AG04450 (cell line): ENCODE data around the gene MYBPC2. TPM values are rescaled to one million over a fixed set of nuclear protein-coding genes. Genes with fewer than 3 reads are reported as not detected.

Source experiments
- CTCF ChIA-PET: fragments of 300-600, 350-600 bp; formaldehyde crosslinking; extraction: SDS; loops from one replicate; lab custom pipeline; 2022; ENCODE audit warnings: antibody characterized with exemption, inconsistent platforms; lab: Charles Lee
- POLR2A ChIA-PET: fragments of 350-600 bp; formaldehyde crosslinking; extraction: SDS; loops from one replicate; lab custom pipeline; 2021; ENCODE audit warnings: antibody characterized with exemption, inconsistent platforms; lab: Yijun Ruan, JAX
- DNase-seq: peaks from one replicate; pipeline ENCODE4 v3.0.0-alpha.2; 2011; ENCODE audit warnings: low read depth, low spot score
- H3K27ac ChIP-seq: one replicate; pipeline ENCODE4 v1.5.1; 2012; ENCODE audit warnings: low read depth, low read length, control low read depth
- H3K27me3 ChIP-seq: one replicate; pipeline ENCODE4 v1.6.0; 2012; ENCODE audit warnings: low read length; ENCODE audit not compliant: control insufficient read depth, insufficient read depth
- H3K4me3 ChIP-seq: 2 replicates; pipeline ENCODE4 v1.5.1; 2011; ENCODE audit warnings: mild to moderate bottlenecking, low read depth, low read length, control low read depth
- H3K9me3 ChIP-seq: 2 replicates; pipeline ENCODE4 v1.5.1; 2012; ENCODE audit warnings: low read length; ENCODE audit not compliant: control insufficient read depth, insufficient read depth
- polyA plus RNA-seq: library from polyadenylated mRNA; depleted of rRNA; stranded (reverse); fragments of >200 nt; gene quantifications from 2 replicates; pipeline ENCODE4 v1.2.3, GENCODE V29; 2011
- TF ChIP-seq, protein P1 (sequence below): IDR thresholded peaks from 2 replicates; pipeline ENCODE4 v1.5.1; 2011; ENCODE audit warnings: low read depth, low read length, control low read depth, inconsistent platforms

Gene MYBPC2
- polyA plus RNA-seq, 1 experiment = not detected

DNA sequence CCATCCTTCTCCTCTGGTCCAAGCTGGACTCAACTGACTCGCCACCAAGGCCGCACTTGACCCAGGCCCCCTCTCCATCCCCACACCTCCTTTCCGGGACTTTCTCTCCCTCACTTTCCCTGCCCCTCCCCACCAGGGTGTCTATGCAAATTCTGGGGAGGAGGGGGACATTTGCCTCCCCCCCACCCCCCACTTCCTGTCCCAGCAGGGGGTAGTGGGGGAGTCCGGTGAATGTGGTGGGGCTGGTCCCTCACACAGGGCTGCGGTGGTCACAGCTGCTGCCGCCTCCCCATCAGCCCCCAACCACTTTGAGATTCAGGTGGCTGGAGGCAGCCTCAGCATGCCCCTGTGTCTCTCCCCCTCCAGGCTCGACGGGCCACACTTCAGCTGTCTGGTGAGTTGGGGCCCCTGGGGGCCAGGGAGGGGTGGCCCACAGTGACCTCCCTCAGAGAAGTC, 13.1 kb upstream of the MYBPC2 start:
- POLR2A ChIA-PET = no interaction called here
- H3K4me3 ChIP-seq = no peak overlapping the region
- H3K27me3 ChIP-seq = peaks cover 18% of the 10 kb centered on the region
- TF ChIP-seq, protein P1, sequence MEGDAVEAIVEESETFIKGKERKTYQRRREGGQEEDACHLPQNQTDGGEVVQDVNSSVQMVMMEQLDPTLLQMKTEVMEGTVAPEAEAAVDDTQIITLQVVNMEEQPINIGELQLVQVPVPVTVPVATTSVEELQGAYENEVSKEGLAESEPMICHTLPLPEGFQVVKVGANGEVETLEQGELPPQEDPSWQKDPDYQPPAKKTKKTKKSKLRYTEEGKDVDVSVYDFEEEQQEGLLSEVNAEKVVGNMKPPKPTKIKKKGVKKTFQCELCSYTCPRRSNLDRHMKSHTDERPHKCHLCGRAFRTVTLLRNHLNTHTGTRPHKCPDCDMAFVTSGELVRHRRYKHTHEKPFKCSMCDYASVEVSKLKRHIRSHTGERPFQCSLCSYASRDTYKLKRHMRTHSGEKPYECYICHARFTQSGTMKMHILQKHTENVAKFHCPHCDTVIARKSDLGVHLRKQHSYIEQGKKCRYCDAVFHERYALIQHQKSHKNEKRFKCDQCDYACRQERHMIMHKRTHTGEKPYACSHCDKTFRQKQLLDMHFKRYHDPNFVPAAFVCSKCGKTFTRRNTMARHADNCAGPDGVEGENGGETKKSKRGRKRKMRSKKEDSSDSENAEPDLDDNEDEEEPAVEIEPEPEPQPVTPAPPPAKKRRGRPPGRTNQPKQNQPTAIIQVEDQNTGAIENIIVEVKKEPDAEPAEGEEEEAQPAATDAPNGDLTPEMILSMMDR = no peak
- DNase-seq = no peak
- CTCF ChIA-PET = interaction anchor here (0.8 kb wide), 1 partner anchor 51 kb away, joined by 3 read pairs; no protein-coding TSS in a partner anchor
- no peak overlapping the region for H3K27ac ChIP-seq
- peaks cover 3% of the 10 kb centered on the region for H3K9me3 ChIP-seq

DNA sequence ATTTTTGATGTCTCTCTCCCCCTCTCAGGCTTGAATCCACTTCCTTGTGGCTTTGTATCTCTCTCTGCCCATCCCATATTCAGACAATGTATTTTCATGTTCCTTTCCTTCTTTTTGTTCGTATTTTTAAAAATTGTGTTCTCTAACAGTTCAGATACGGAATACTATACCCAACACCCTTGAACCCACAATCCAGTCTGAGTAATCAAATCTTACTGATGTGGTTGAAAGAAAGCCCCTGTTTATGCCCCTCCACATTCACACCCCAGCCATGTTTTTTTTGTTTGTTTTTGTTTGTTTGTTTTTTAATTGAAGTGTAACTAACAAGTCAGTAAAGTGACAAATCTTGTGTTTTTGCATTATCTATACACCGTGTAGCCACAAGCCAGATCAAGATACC, 12.6 kb upstream of the MYBPC2 start:
- Histone ChIP-seq H3K27me3 (peaks cover 18% of the 10 kb centered on the region), H3K4me3 (no peak overlapping the region), H3K9me3 (peaks cover 3% of the 10 kb centered on the region; the same call in 1 of the 2 replicates), H3K27ac (no peak overlapping the region)
- POLR2A ChIA-PET = no interaction called here
- TF ChIP-seq, protein P1 = no peak
- no peak for DNase-seq
- CTCF ChIA-PET = interaction anchor here (0.8 kb wide), 1 partner anchor 51 kb away, joined by 3 read pairs; no protein-coding TSS in a partner anchor

DNA sequence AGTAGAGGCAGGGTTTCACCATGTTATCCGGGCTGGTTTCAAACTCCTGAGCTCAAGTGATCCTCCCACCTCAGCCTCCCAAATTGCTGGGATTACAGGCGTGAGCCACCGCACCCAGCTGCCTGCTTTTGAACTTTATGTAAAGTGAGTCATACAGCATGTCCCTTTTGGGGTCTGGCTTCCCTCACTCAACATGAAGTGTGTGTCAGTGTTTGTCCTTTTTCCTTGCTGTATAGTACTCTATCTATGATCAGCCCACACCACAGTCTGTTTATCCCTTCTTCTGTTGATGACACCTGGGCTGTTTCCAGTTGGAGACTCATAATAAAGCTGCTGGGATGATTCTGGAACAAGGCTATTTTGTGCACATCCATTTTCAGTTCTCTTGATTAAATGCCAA, 11.9 kb upstream of the MYBPC2 start:
- Histone ChIP-seq H3K9me3 (peaks cover 3% of the 10 kb centered on the region; the same call in 1 of the 2 replicates), H3K27ac (no peak overlapping the region), H3K4me3 (no peak overlapping the region), H3K27me3 (peaks cover 18% of the 10 kb centered on the region)
- ChIA-PET CTCF (no interaction called here), POLR2A (no interaction called here)
- no peak for DNase-seq
- TF ChIP-seq, protein P1 = no peak

DNA sequence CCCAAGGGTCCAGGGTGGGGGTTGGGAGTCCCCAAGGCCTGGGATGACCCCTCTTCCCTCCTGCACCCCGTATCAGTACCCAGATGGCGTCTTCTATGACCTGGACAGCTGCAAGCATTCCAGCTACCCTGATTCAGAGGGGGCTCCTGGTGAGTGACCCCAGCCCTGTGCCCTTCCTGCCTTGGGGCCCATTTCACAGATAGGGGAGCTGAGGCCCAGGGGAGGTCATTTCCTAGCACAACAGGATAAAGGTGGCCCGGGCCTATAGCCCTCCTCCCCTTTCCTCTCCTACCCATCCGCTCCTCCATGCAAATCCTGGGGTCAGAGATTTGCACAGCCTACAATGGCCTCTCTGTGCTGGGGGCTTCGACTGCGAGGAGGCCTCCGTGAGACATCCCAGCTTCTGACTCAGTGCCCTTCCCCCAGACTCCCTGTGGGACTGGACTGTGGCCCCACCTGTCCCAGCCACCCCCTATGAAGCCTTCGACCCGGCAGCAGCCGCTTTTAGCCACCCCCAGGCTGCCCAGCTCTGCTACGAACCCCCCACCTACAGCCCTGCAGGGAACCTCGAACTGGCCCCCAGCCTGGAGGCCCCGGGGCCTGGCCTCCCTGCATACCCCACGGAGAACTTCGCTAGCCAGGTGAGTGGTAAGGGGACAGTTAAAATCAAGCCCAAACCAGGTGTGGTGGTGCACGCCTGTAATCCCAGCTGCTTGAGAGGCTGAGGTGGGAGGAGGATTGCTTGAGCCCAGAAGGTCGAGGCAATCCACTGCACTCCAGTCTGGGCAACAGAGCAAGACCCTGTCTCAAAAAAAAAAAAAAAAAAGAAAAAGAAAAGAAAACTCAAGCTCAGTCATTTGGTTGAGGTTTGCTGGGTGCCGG, 10.1 kb upstream of the MYBPC2 start:
- Histone ChIP-seq H3K9me3 (peaks cover 3% of the 10 kb centered on the region; the same call in 1 of the 2 replicates), H3K27ac (no peak overlapping the region), H3K4me3 (no peak overlapping the region), H3K27me3 (peaks cover 21% of the 10 kb centered on the region)
- ChIA-PET CTCF (no interaction called here), POLR2A (interaction anchor here (0.6 kb wide), 1 partner anchor 28 kb away, joined by 3 read pairs; no protein-coding TSS in a partner anchor)
- no peak for DNase-seq
- TF ChIP-seq, protein P1 = no peak
